ENCODE results near the gene U2AF2.

Gene U2AF2

DNA sequence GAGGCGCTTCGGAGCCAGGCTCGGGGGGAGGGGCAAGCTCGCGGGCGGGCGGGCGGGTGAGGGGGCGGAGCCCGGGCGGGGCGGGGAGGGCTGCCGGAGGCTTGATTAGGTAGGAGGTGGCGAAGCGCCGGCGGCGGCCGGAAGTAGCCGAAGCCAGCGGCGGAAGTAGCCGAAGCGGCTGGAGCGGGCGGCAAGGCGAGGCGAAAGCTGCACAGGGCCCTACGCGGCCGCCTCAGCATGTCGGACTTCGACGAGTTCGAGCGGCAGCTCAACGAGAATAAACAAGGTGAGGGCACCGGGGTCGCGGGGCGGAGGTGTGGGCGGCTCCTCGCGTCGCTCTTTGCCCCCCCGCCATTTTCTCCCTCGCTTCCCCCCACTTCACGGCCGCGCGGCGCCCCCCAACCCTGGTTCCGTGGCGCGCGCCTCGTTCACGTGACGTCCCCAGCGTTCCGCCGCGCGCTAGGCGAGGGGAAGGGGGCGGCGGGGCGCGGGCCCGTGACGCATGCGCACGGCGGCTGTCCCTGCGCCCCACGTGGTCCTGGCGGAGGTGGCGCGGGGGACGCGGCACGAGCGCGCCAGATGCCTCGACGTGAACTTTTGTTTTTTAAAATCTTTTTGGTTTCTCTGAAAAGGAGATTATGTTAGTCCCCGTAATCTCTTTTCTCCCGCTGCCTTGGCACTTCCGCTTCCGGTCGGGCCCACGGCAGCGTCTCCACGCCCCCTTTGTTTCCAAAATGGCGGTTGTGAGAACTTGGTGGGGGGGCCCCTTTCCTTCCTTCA, at the start of gene U2AF2:
U2AF2 (plus strand) TSS at position 168 of the 780 bp plus-strand sequence; CDS start at position 238, 70 bp downstream.
- no peak for DNase-seq

- DNase-seq = peak; percentile 88
Observed at GRCh38 chr19:55605207-55605636, 49.6 kb upstream of the U2AF2 start.

- peak; percentile 15 for DNase-seq
Observed at GRCh38 chr19:55605637-55606470, 49.0 kb upstream of the U2AF2 start, which contains the start of gene ZNF865. ZNF865 (plus strand) TSS chr19:55605647; CDS start chr19:55613619, 7,972 bp downstream.

DNA sequence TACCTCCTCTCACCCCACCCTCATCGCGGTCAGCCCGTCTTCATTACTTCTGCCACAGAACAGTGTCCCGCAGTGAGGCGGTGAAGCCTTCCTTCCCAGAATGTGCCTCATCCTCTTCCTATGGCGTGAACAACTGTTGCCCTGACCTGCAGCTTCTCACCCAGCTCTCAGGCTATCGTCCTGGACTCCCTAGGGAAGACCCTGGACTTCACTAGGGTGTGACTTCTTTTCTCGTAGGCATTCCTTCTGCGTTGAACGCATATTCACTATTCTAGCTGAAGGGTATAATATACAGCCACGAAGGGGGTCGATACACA, 48.4 kb upstream of the U2AF2 start:
- DNase-seq = no peak

GRCh38 chr19:55606817-55607216, 48.0 kb upstream of the U2AF2 start:
- DNase-seq = no peak

GRCh38 chr19:55609326-55609725, 45.5 kb upstream of the U2AF2 start:
- no peak for DNase-seq

DNA sequence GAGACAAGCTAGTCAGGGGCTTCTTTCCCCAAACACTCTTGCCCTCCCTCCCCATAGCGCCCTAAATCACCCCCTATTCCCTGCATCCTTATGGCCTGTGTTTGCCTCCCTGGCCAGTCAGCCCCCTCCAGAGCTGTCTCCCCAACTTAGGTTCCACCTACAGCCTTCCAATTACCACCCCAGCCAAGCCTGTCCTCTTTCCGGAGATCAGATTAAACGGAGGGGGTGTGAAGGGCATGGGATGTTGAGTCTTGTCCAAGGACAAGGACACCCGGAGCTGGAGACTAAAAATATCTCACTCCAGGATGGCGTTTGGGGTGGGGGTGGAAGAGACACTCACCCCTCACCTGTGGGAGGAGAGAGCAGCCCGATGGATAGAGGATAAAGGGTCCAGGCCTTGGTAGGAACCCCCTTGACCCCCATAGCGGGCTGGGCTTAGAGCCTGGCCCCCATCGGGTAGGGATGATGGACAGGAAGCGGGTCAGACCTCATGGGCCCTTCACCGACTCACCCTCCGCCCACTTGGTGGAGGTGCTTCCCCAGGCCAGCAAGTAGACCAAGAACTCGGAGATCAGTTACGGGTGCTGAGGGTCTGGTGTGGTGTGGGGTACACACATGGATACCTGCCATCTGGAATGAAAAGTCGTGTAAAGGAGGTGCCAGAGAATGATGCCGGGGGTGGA, 43.4 kb upstream of the U2AF2 start:
- no peak for DNase-seq

- DNase-seq = no peak
Observed at GRCh38 chr19:55611983-55612645, 42.7 kb upstream of the U2AF2 start.

DNA sequence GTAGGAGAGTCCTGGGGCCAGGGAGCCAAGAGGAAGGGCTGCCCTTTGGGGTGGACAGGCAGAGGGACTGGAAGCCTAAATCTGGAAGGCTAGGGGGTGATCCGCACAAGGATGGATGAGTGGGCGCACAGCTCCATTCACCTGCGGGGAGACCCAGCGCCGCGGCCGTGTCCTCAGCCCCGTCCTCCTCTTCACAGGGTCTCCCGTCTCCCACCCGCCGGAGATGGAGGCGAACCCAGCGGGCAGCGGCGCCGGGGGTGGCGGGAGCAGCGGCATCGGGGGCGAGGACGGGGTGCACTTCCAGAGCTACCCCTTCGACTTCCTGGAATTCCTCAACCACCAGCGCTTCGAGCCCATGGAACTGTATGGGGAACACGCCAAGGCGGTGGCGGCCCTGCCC, 41.4 kb upstream of the U2AF2 start:
- no peak for DNase-seq

- DNase-seq = no peak
Observed at GRCh38 chr19:55613930-55614710, 40.7 kb upstream of the U2AF2 start.

DNA sequence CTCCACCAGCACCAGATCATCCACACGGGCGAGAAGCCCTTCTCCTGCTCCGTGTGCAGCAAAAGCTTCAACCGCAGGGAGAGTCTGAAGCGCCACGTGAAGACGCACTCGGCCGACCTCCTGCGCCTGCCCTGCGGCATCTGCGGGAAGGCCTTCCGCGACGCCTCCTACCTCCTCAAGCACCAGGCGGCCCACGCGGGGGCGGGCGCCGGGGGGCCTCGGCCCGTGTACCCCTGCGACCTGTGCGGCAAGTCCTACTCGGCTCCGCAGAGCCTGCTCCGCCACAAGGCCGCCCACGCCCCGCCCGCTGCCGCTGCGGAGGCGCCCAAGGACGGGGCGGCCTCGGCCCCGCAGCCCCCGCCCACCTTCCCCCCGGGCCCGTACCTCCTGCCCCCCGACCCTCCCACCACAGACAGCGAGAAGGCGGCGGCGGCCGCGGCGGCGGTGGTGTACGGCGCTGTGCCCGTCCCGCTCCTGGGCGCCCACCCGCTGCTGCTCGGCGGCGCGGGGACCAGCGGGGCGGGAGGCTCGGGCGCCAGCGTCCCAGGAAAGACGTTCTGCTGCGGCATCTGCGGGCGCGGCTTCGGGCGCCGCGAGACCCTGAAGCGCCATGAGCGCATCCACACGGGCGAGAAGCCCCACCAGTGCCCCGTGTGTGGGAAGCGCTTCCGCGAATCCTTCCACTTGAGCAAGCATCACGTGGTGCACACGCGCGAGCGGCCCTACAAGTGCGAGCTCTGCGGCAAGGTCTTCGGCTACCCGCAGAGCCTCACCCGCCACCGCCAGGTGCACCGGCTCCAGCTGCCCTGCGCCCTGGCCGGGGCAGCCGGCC, 39.9 kb upstream of the U2AF2 start:
- no peak for DNase-seq

DNA sequence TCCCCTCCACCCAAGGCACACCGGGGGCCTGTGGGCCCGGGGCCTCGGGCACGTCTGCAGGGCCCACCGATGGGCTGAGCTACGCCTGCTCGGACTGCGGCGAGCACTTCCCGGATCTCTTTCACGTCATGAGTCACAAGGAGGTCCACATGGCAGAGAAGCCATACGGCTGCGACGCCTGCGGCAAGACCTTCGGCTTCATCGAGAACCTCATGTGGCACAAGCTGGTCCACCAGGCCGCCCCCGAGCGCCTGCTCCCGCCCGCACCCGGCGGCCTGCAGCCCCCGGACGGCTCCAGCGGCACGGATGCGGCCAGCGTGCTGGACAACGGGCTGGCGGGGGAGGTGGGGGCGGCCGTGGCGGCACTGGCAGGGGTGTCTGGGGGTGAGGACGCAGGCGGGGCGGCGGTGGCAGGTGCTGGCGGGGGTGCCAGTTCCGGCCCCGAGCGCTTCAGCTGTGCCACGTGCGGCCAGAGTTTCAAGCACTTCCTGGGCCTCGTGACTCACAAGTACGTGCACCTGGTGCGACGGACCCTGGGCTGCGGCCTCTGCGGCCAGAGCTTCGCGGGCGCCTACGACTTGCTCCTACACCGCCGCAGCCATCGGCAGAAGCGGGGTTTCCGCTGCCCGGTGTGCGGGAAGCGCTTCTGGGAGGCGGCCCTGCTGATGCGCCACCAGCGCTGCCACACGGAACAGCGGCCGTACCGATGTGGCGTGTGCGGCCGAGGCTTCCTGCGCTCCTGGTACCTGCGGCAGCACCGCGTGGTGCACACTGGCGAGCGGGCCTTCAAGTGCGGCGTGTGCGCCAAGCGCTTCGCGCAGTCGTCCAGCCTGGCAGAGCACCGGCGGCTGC, 39.1 kb upstream of the U2AF2 start:
- DNase-seq = no peak

DNA sequence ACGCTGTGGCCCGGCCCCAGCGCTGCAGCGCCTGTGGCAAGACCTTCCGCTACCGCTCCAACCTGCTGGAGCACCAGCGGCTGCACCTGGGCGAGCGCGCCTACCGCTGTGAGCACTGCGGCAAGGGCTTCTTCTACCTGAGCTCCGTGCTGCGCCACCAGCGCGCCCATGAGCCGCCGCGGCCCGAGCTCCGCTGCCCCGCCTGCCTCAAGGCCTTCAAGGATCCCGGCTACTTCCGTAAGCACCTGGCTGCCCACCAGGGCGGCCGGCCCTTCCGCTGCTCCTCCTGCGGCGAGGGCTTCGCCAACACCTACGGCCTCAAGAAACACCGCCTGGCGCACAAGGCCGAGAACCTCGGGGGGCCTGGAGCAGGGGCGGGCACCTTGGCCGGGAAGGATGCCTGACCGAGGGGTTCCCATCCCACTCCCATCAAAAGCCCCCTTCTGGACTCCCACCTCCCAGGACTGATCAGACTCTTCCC, 38.4 kb upstream of the U2AF2 start:
- DNase-seq = no peak

- no peak for DNase-seq
Observed at GRCh38 chr19:55617426-55617825, 37.4 kb upstream of the U2AF2 start.

DNA sequence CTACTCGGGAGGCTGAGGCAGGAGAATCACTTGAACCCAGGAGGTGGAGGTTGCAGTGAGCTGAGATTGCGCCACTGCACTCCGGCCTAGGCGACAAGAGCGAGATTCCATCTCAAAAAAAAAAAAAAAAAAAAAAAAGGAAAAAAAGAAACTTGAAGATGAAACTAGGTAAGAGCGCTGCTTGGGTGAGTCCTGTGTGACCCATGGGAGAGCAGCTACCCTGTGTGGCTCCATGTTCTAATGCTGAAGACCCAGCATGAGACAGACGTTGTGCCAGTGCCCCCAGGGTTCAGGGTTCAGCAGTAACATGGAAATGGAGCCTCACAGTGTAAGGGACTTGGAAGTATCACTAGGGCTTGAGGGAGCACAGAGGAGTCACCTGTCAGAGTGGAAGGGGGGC, 36.4 kb upstream of the U2AF2 start:
- no peak for DNase-seq

GRCh38 chr19:55619286-55619685, 35.5 kb upstream of the U2AF2 start:
- DNase-seq = no peak

DNA sequence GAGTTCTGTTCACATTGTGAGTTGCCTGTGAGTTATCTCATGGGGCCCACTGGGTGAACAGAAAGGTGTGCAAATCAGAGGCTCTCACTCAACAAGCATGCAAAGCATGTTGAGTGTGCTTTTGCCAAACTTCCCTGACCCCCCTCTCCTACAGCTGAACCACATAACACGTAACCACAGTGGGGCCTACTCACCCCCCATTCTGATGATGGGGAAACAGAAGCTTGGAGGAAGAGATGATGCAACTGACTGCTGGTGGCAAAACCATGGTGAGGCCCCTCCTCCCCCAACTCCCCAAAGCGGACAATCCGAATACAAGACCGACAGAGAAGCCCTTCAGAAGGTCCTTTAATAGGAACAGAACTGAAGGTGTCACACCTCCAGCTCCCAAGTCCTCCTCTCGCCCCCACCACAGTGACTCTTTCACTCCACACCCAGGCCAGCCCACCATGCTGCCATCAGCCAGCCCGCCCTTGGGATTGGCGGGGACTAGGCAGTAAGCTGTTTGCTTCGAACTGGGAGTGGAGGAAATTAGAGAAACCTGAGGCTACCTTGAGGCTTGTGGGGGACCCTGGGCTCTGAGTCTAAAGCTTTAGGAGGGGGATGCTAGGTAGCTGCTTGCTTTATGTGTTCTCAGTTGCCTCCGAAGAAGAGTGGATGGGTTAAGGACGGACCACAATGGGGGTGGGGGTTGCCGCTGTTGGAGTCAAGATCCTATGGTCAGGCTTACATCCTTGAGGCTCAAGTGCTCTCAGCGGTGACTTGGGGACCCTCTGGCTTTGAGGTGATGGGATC, 34.2 kb upstream of the U2AF2 start:
- DNase-seq = no peak

DNA sequence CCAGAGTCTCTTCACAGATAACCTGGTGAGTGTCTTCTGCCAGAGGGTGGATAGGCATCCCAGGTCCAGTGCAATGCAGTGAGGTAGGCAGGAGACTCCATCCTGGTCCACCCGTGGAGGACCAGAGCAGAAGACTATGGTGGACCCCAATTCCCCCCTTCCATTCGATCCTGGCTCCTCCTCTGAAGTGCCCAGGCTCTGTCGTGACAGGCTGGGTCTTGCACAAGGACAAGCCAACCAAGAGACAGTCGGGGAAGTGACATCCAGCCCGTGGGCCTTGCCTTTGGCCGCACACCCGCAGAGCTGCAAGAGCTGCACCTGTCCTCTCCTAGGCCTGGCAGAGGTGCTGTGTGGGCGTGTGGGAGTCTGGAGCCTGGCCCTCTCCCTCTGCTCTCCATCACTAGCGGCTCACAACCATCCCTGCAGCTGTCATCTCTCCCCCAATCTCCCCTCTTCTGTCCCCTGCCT, 33.6 kb upstream of the U2AF2 start:
- DNase-seq = no peak

GRCh38 chr19:55621673-55622231, 33.1 kb upstream of the U2AF2 start:
- no peak for DNase-seq
